ENCODE data around the gene AVPR2. TPM values are rescaled to one million over a fixed set of nuclear protein-coding genes. Genes with fewer than 3 reads are reported as not detected.

Gene AVPR2
- total RNA-seq, 2 donors from 2014 or later = not detected

DNA sequence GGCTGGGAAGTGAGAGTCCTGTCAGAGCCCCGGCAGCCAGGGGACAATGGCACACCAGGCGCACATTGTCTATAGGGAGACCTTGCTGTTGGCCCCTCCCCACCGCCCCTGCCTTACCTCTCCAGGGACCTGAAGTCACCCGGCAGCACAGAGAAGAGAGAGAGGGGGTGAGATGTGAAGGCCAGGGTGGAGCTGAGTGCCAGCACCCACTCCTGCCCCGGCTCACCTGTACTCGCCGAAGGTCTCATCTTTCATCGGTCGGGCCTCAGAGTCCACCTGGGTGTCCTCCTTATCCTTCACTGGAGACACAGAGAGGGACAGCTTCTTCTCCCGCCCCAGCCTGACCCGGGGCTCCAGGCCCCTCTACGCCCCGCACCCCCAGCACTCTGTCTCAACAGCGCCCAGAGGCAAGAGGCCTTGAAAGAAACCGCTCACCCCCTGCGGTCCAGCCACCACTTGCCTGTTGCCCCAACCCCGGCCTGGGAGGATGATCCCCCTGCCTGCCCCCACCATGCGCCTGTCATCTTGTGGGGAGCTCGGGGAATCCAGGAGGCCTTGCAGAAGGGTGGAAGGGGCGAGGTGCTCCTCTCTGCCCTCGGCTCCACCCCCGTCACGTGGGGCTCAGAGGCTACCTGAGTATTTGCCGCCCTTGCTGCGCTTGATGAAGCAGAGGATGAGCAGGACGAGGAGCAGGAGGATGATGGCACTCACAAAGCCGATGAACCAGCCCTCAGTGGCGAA, 41.1 kb upstream of the AVPR2 start:
- no peaks in the 10 kb centered on the region for H3K27me3 ChIP-seq (ENCODE audit: control insufficient read depth, insufficient read depth, low read length, poor library complexity, severe bottlenecking)
- TF ChIP-seq, protein P1, sequence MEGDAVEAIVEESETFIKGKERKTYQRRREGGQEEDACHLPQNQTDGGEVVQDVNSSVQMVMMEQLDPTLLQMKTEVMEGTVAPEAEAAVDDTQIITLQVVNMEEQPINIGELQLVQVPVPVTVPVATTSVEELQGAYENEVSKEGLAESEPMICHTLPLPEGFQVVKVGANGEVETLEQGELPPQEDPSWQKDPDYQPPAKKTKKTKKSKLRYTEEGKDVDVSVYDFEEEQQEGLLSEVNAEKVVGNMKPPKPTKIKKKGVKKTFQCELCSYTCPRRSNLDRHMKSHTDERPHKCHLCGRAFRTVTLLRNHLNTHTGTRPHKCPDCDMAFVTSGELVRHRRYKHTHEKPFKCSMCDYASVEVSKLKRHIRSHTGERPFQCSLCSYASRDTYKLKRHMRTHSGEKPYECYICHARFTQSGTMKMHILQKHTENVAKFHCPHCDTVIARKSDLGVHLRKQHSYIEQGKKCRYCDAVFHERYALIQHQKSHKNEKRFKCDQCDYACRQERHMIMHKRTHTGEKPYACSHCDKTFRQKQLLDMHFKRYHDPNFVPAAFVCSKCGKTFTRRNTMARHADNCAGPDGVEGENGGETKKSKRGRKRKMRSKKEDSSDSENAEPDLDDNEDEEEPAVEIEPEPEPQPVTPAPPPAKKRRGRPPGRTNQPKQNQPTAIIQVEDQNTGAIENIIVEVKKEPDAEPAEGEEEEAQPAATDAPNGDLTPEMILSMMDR (conservative IDR thresholded peaks at IDR 0.05) = no peak
- H3K36me3 ChIP-seq (ENCODE audit: control insufficient read depth, insufficient read depth, low read length) = no peaks in the 10 kb centered on the region
- no peaks in the 10 kb centered on the region for H3K9me3 ChIP-seq (ENCODE audit: control insufficient read depth, low read length)
- no peaks in the 10 kb centered on the region for H3K4me1 ChIP-seq (ENCODE audit: control insufficient read depth, insufficient read depth, low read length)
- no peaks in the 10 kb centered on the region for H3K27me3 Mint-ChIP-seq (ENCODE audit: insufficient read depth)
- no peaks in the 10 kb centered on the region for H3K4me1 Mint-ChIP-seq
- peaks cover 18% of the 10 kb centered on the region for H3K36me3 Mint-ChIP-seq (ENCODE audit: low read depth)
- H3K4me3 ChIP-seq (ENCODE audit: low read length) = no peak overlapping the region
- no peak overlapping the region for H3K27ac Mint-ChIP-seq
- H3K27ac ChIP-seq (ENCODE audit: low read depth, low read length) = no peak overlapping the region
- H3K4me3 Mint-ChIP-seq = no peak overlapping the region
- WGBS, 2 experiments (ENCODE audit: insufficient coverage in 1 of 2, insufficient read length in 1 of 2) = 86 to 90% methylated on average over 4 to 19 of the region's 28 CpGs
- peaks cover 72% of the 10 kb centered on the region for H3K9me3 Mint-ChIP-seq
- no peak for DNase-seq
- no peak overlapping the region for H3K9ac ChIP-seq (ENCODE audit: extremely low read depth, low read length, poor library complexity, severe bottlenecking)

DNA sequence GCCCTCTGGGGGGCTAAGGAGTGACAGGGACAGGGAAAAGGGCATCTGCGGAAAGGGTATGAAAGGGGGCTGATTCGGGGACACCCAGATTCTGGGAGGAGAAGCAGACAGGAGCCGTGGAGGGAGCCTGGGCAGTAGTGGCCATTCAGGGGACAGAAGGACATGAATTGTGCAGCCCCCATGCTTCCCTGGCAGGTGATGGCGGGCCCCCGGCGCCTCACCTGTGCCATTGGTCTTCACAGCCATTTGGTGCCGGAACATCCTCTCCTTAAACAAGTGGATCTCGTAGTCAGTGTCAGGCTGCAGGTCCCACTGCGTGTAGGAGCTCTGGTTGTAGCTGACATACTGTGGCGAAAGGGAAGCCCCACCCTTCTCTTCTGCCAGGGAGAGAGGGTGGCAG, 40.4 kb upstream of the AVPR2 start:
- no peaks in the 10 kb centered on the region for H3K27me3 ChIP-seq (ENCODE audit: control insufficient read depth, insufficient read depth, low read length, poor library complexity, severe bottlenecking)
- H3K27me3 Mint-ChIP-seq (ENCODE audit: insufficient read depth) = no peaks in the 10 kb centered on the region
- no peak overlapping the region for H3K4me3 ChIP-seq (ENCODE audit: low read length)
- H3K4me3 Mint-ChIP-seq = no peak overlapping the region
- H3K9me3 ChIP-seq (ENCODE audit: control insufficient read depth, low read length) = no peaks in the 10 kb centered on the region
- no peak for DNase-seq
- no peak overlapping the region for H3K27ac ChIP-seq (ENCODE audit: low read depth, low read length)
- no peaks in the 10 kb centered on the region for H3K4me1 Mint-ChIP-seq
- TF ChIP-seq, protein P1 (conservative IDR thresholded peaks at IDR 0.05) = no peak
- 89 to 100% methylated on average over 2 to 10 of the region's 10 CpGs for WGBS, 2 experiments (ENCODE audit: insufficient coverage in 1 of 2, insufficient read length in 1 of 2)
- no peak overlapping the region for H3K9ac ChIP-seq (ENCODE audit: extremely low read depth, low read length, poor library complexity, severe bottlenecking)
- H3K4me1 ChIP-seq (ENCODE audit: control insufficient read depth, insufficient read depth, low read length) = no peaks in the 10 kb centered on the region
- peaks cover 19% of the 10 kb centered on the region for H3K36me3 Mint-ChIP-seq (ENCODE audit: low read depth)
- H3K9me3 Mint-ChIP-seq = peaks cover 72% of the 10 kb centered on the region
- H3K27ac Mint-ChIP-seq = no peak overlapping the region
- H3K36me3 ChIP-seq (ENCODE audit: control insufficient read depth, insufficient read depth, low read length) = no peaks in the 10 kb centered on the region

DNA sequence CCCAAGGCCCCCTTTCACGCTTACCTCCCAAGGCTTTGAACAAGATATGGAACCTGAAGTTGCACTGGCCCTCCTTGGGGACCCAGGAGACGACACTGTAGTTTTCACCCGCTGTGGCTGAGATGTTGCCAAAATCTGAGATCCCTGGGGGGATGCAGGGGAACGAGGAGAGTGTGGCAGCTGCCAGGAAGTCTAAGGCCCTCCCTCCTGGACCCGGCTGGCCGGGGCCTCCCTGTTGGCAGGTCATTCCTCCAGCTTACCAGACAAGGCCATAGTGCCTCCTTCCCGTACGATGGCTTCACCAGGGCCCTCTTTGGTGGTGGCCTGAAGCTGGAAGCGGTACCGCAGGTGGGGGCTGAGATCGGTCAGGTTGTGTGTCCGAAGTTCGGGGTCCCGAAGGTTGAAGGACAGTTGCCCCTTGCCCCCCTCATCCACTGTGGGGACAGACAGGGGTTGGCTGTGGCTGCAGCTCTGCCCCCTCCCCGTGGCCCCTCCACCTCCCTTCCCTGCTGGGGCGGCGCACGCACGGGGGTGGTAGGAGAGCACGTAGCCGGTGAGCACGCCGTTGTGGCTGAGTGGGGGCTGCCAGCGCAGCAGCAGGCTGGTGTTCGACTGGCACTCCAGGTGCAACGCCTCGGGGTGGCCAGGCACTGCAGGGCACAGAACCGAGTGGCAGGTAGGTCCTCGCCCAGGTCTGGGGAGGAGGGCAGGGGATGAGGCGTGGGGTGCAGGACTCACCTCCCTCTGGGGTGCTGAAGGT, 39.7 kb upstream of the AVPR2 start:
- H3K4me1 ChIP-seq (ENCODE audit: control insufficient read depth, insufficient read depth, low read length) = no peaks in the 10 kb centered on the region
- WGBS, 2 experiments (ENCODE audit: insufficient coverage in 1 of 2, insufficient read length in 1 of 2) = 94 to 100% methylated on average over 3 to 30 of the region's 30 CpGs
- Mint-ChIP-seq H3K4me3 (no peak overlapping the region), H3K36me3 (ENCODE audit: low read depth) (peaks cover 19% of the 10 kb centered on the region), H3K27ac (no peak overlapping the region), H3K4me1 (no peaks in the 10 kb centered on the region), H3K9me3 (peaks cover 72% of the 10 kb centered on the region), H3K27me3 (ENCODE audit: insufficient read depth) (no peaks in the 10 kb centered on the region)
- H3K9me3 ChIP-seq (ENCODE audit: control insufficient read depth, low read length) = no peaks in the 10 kb centered on the region
- H3K27me3 ChIP-seq (ENCODE audit: control insufficient read depth, insufficient read depth, low read length, poor library complexity, severe bottlenecking) = no peaks in the 10 kb centered on the region
- no peak overlapping the region for H3K27ac ChIP-seq (ENCODE audit: low read depth, low read length)
- no peak overlapping the region for H3K9ac ChIP-seq (ENCODE audit: extremely low read depth, low read length, poor library complexity, severe bottlenecking)
- TF ChIP-seq, protein P1 (conservative IDR thresholded peaks at IDR 0.05) = no peak
- no peak for DNase-seq
- no peak overlapping the region for H3K4me3 ChIP-seq (ENCODE audit: low read length)
- H3K36me3 ChIP-seq (ENCODE audit: control insufficient read depth, insufficient read depth, low read length) = no peaks in the 10 kb centered on the region

All from endodermal cell (in vitro differentiated cells).